K562 (cell line): ENCODE results near the gene DYRK1A.

ENCODE experiments used
- E2F4 ChIP-seq: sonication (generic); formaldehyde crosslinking; IDR thresholded peaks from 2 replicates; pipeline ENCODE4 v1.8.0; 2022; ENCODE audit warnings: mild to moderate bottlenecking, low read depth, missing genetic modification reagents
- POLR2A ChIP-seq: fragments of 450-650 bp; conservative IDR thresholded peaks from 2 replicates; pipeline ENCODE4 v1.6.1; 2016

- TF ChIP-seq POLR2A (no peak), E2F4 (CRISPR knock-in tag) (no peak)
These were observed 44.5 kb upstream of the DYRK1A start for GRCh38 chr21:37322084-37322483.
